ENCODE data around the gene PLS1.
"Not testable (repeated sequence)": the region's sequence is repeated elsewhere in the genome, so short reads cannot be mapped to it uniquely, and the experiment has no call there.

Gene PLS1

GRCh38 chr3:142580061-142580423 is 16.2 kb upstream of the PLS1 start:
- H3K4me3 ChIP-seq (ENCODE audit: low read depth, low read length), result no peak overlapping the region
- DNase-seq (ENCODE audit: low read depth), result no peak
- no peak for TF ChIP-seq CTCF (IDR thresholded peaks at IDR 0.05; ENCODE audit: insufficient read depth, low read depth, low read length, missing control alignments)

- DNase-seq (ENCODE audit: low read depth), result not testable (repeated sequence)
Observed at GRCh38 chr3:142581070-142581469, 15.1 kb upstream of the PLS1 start.

GRCh38 chr3:142586803-142587406 is 9.3 kb upstream of the PLS1 start:
- peak; percentile 46 for TF ChIP-seq CTCF (IDR thresholded peaks at IDR 0.05; ENCODE audit: insufficient read depth, low read depth, low read length, missing control alignments)
- DNase-seq (ENCODE audit: low read depth), result peak; percentile 57
- no peak overlapping the region for H3K4me3 ChIP-seq (ENCODE audit: low read depth, low read length)

More at GRCh38 chr3:142581070-142581469, 15.1 kb upstream of the PLS1 start:
- not testable (repeated sequence) for H3K4me3 ChIP-seq (ENCODE audit: low read depth, low read length)

GRCh38 chr3:142588703-142589102 is 7.5 kb upstream of the PLS1 start:
- H3K4me3 ChIP-seq (ENCODE audit: low read depth, low read length), result no peak overlapping the region
- DNase-seq (ENCODE audit: low read depth), result no peak
- TF ChIP-seq CTCF (IDR thresholded peaks at IDR 0.05; ENCODE audit: insufficient read depth, low read depth, low read length, missing control alignments), result no peak

- H3K4me3 ChIP-seq (ENCODE audit: low read depth, low read length); DNase-seq (ENCODE audit: low read depth): not testable (repeated sequence)
Observed at GRCh38 chr3:142592268-142592667, 3.9 kb upstream of the PLS1 start.

GRCh38 chr3:142595141-142595540 is 1.1 kb upstream of the PLS1 start:
- no peak for DNase-seq (ENCODE audit: low read depth)
- no peak overlapping the region for H3K4me3 ChIP-seq (ENCODE audit: low read depth, low read length)
- no peak for TF ChIP-seq CTCF (IDR thresholded peaks at IDR 0.05; ENCODE audit: insufficient read depth, low read depth, low read length, missing control alignments)

GRCh38 chr3:142595581-142595950 is 627 bp upstream of the PLS1 start:
- H3K4me3 ChIP-seq (ENCODE audit: low read depth, low read length), result peak overlapping the region; percentile 62
- TF ChIP-seq CTCF (IDR thresholded peaks at IDR 0.05; ENCODE audit: insufficient read depth, low read depth, low read length, missing control alignments), result no peak
- DNase-seq (ENCODE audit: low read depth), result peak; percentile 9

- no peak for TF ChIP-seq CTCF (IDR thresholded peaks at IDR 0.05; ENCODE audit: insufficient read depth, low read depth, low read length, missing control alignments)
- H3K4me3 ChIP-seq (ENCODE audit: low read depth, low read length), result peak overlapping the region; percentile 62
- DNase-seq (ENCODE audit: low read depth), result no peak
Observed at GRCh38 chr3:142596726-142597088, 514 bp downstream of the PLS1 start.
